WTC11 (cell line): Measurements from ENCODE around the gene PPP1R15B. TPM values are rescaled to one million over a fixed set of nuclear protein-coding genes. Genes with fewer than 3 reads are reported as not detected.

Experiments
- ATAC-seq: fragments of 200-7000 bp; cut with Tn5 transposase; 2 replicates; pipeline ENCODE4 v1.10.0; 2021; ENCODE audit warnings: mild to moderate bottlenecking, moderate library complexity
- CTCF ChIA-PET: fragments of 300-600 bp; sonication (Branson Sonifier 250); formaldehyde crosslinking; loops from one replicate; lab custom pipeline; 2021; ENCODE audit warnings: antibody characterized with exemption; lab: Charles Lee
- POLR2A ChIA-PET: fragments of 350-600 bp; sonication (Branson Sonifier 250); formaldehyde crosslinking; loops from one replicate; lab custom pipeline; 2021; ENCODE audit warnings: antibody characterized with exemption; lab: Charles Lee
- DNase-seq: peaks from one replicate; pipeline ENCODE4 v3.0.0; 2021; ENCODE audit warnings: low spot score
- H3K27ac Mint-ChIP-seq: 2 replicates; pipeline ENCODE4 v1.8.0; 2021; ENCODE audit warnings: mixed read lengths
- H3K27me3 Mint-ChIP-seq: 2 replicates; pipeline ENCODE4 v1.8.0; 2021; ENCODE audit warnings: low read depth, mild to moderate bottlenecking, moderate library complexity, mixed read lengths
- H3K36me3 Mint-ChIP-seq: 2 replicates; pipeline ENCODE4 v1.8.0; 2021; ENCODE audit warnings: mixed read lengths
- H3K4me1 Mint-ChIP-seq: 2 replicates; pipeline ENCODE4 v1.8.0; 2022; ENCODE audit warnings: mixed read lengths
- H3K4me3 Mint-ChIP-seq: 2 replicates; pipeline ENCODE4 v1.8.0; 2021; ENCODE audit warnings: mild to moderate bottlenecking, moderate library complexity, mixed read lengths
- H3K9me3 Mint-ChIP-seq: 2 replicates; pipeline ENCODE4 v1.8.0; 2021; ENCODE audit warnings: mixed read lengths
- ESRRA ChIP-seq: sonication (generic); formaldehyde crosslinking; IDR thresholded peaks from 2 replicates; pipeline ENCODE4 v1.8.1; 2022; ENCODE audit warnings: mild to moderate bottlenecking, missing genetic modification reagents, borderline replicate concordance
- ETV6 ChIP-seq: sonication (generic); formaldehyde crosslinking; IDR thresholded peaks from 2 replicates; pipeline ENCODE4 v1.8.1; 2022; ENCODE audit warnings: mild to moderate bottlenecking, missing genetic modification reagents
- FOXP1 ChIP-seq: sonication (generic); formaldehyde crosslinking; IDR thresholded peaks from 2 replicates; pipeline ENCODE4 v1.8.0; 2022; ENCODE audit warnings: missing genetic modification reagents, mild to moderate bottlenecking, moderate library complexity, borderline replicate concordance
- GRHL2 ChIP-seq: fragments of 250-450 bp; sonication (Bioruptor Pico); IDR thresholded peaks from 2 replicates; pipeline ENCODE4 v1.8.0; 2022; ENCODE audit warnings: mild to moderate bottlenecking, moderate library complexity; ENCODE audit not compliant: insufficient replicate concordance, severe bottlenecking
- HMGA2 ChIP-seq: fragments of 250-450 bp; sonication (Bioruptor Pico); IDR thresholded peaks from 2 replicates; pipeline ENCODE4 v1.4.0; 2021; ENCODE audit warnings: mild to moderate bottlenecking, moderate library complexity
- NR2C2 ChIP-seq: sonication (generic); formaldehyde crosslinking; IDR thresholded peaks from 2 replicates; pipeline ENCODE4 v1.8.0; 2022; ENCODE audit warnings: mild to moderate bottlenecking, missing genetic modification reagents
- RELA ChIP-seq: sonication (generic); formaldehyde crosslinking; IDR thresholded peaks from 2 replicates; pipeline ENCODE4 v1.8.1; 2022; ENCODE audit warnings: missing genetic modification reagents, mild to moderate bottlenecking, borderline replicate concordance
- RORB ChIP-seq: fragments of 250-450 bp; sonication (Bioruptor Pico); IDR thresholded peaks from 2 replicates; pipeline ENCODE4 v1.9.0; 2021; ENCODE audit warnings: mild to moderate bottlenecking
- TEAD4 ChIP-seq: sonication (generic); formaldehyde crosslinking; IDR thresholded peaks from 2 replicates; pipeline ENCODE4 v1.8.0; 2022; ENCODE audit warnings: mild to moderate bottlenecking, missing genetic modification reagents
- ZBTB21 ChIP-seq: sonication (generic); formaldehyde crosslinking; IDR thresholded peaks from 2 replicates; pipeline ENCODE4 v1.8.1; 2023; ENCODE audit warnings: mild to moderate bottlenecking, missing genetic modification reagents, borderline replicate concordance
- ZNF232 ChIP-seq: sonication (generic); formaldehyde crosslinking; IDR thresholded peaks from 2 replicates; pipeline ENCODE4 v1.8.0; 2022; ENCODE audit warnings: mild to moderate bottlenecking, missing genetic modification reagents
- ZNF423 ChIP-seq: fragments of 250-450 bp; sonication (Bioruptor Pico); IDR thresholded peaks from 2 replicates; pipeline ENCODE4 v2.1.2; 2022; ENCODE audit warnings: mild to moderate bottlenecking, moderate library complexity
- total RNA-seq: library from RNA; stranded (reverse); gene quantifications from 3 replicates; pipeline ENCODE4 v1.2.3, GENCODE V29; 2021
- TF ChIP-seq, protein P1 (sequence below): sonication (generic); formaldehyde crosslinking; IDR thresholded peaks from 2 replicates; pipeline ENCODE4 v1.8.0; 2023; ENCODE audit warnings: mild to moderate bottlenecking, missing genetic modification reagents
- TF ChIP-seq, protein P2 (sequence below): sonication (generic); formaldehyde crosslinking; IDR thresholded peaks from 2 replicates; pipeline ENCODE4 v1.8.1; 2022; ENCODE audit warnings: low read depth, mild to moderate bottlenecking, moderate library complexity, missing genetic modification reagents, borderline replicate concordance
- TF ChIP-seq, protein P3 (sequence below): fragments of 250-450 bp; sonication (Bioruptor Pico); conservative IDR thresholded peaks from 2 replicates; pipeline ENCODE4 v1.9.0; 2021; ENCODE audit warnings: mild to moderate bottlenecking
- TF ChIP-seq, protein P4 (sequence below): sonication (generic); formaldehyde crosslinking; IDR thresholded peaks from 2 replicates; pipeline ENCODE4 v1.8.0; 2022; ENCODE audit warnings: mild to moderate bottlenecking, missing genetic modification reagents

The PPP1R15B gene
- total RNA-seq, 1 experiment from 2014 or later: 47.7 TPM

DNA sequence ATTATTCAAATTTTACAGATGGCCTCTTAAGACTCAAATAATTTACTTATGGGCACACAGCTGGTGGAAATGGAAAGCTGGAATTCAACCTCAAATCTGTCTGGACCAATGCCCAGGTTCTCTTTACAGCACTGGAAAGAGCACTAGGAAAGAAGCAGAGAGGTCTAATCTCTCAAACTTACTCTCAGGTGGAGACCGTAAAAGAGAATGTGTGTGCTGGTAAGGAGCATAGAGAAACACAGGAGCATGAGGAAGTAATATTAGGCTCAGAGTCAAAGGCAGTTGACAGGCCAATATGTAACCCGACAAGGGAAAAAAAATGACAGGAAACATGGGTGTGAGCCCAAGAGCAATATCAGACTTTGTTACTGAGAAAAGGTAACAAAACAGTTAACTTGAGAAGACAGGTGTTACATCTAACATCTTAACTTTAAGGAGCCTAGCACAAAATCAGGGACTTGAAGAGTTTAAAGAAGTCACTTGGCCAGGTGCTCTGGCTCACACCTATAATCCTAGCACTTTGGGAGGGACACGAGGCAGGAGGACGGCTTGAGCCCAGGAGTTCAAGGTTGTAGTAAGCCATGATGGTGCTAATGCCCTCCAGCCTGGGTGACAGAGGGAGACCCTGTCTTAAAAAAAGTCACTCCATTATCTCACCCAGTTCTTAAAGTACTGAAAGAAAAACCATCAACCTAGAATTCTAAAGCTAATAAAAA is 20.7 kb downstream of the PPP1R15B start:
- no peak overlapping the region for H3K4me3 Mint-ChIP-seq
- CTCF ChIA-PET: interaction anchor here (0.8 to 1.3 kb wide), 2 partner anchors 13 to 177 kb away, joined by 3 read pairs; partner anchors contain the start of gene GOLT1A
- no peaks in the 10 kb centered on the region for H3K4me1 Mint-ChIP-seq
- no peak overlapping the region for H3K27ac Mint-ChIP-seq
- no peaks in the 10 kb centered on the region for H3K36me3 Mint-ChIP-seq
- no peak for DNase-seq
- peaks cover 2% of the 10 kb centered on the region for H3K9me3 Mint-ChIP-seq
- TF ChIP-seq RELA (no peak), ZBTB21 (no peak)
- H3K27me3 Mint-ChIP-seq: no peaks in the 10 kb centered on the region; the same call in 1 of the 2 replicates
- ATAC-seq: no peak
- POLR2A ChIA-PET: no interaction called here

DNA sequence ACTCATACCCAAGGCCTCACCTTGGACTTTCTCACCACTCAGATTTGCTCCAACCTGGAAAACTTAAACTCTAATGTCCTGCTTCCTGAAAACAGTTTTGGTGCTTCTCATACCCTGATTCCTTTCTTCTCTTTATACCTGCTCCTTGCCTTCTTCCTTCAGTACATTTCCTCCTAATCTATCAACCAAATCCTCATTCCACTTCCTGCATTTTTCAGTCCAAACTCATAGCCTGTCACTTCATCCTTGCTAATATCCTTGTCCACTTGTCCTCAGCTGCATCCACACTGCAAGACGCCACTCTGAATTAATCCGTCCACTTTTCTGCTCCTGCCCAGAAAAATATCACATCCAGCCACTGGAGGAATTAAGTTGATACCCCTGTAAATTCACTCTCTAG is 25.9 kb downstream of the PPP1R15B start:
- CTCF ChIA-PET: interaction anchor here (0.5 to 3.1 kb wide), 4 partner anchors 13 to 515 kb away, joined by 3 to 28 read pairs (median 4); no protein-coding TSS in a partner anchor
- no peak for TF ChIP-seq TEAD4
- TF ChIP-seq ESRRA (CRISPR knock-in tag): no peak
- TF ChIP-seq NR2C2 (CRISPR knock-in tag): no peak
- TF ChIP-seq HMGA2 (CRISPR knock-in tag): no peak
- TF ChIP-seq ZNF423 (CRISPR knock-in tag): no peak
- no peak for TF ChIP-seq FOXP1 (CRISPR knock-in tag)
- TF ChIP-seq GRHL2 (CRISPR knock-in tag): no peak
- TF ChIP-seq, protein P1, sequence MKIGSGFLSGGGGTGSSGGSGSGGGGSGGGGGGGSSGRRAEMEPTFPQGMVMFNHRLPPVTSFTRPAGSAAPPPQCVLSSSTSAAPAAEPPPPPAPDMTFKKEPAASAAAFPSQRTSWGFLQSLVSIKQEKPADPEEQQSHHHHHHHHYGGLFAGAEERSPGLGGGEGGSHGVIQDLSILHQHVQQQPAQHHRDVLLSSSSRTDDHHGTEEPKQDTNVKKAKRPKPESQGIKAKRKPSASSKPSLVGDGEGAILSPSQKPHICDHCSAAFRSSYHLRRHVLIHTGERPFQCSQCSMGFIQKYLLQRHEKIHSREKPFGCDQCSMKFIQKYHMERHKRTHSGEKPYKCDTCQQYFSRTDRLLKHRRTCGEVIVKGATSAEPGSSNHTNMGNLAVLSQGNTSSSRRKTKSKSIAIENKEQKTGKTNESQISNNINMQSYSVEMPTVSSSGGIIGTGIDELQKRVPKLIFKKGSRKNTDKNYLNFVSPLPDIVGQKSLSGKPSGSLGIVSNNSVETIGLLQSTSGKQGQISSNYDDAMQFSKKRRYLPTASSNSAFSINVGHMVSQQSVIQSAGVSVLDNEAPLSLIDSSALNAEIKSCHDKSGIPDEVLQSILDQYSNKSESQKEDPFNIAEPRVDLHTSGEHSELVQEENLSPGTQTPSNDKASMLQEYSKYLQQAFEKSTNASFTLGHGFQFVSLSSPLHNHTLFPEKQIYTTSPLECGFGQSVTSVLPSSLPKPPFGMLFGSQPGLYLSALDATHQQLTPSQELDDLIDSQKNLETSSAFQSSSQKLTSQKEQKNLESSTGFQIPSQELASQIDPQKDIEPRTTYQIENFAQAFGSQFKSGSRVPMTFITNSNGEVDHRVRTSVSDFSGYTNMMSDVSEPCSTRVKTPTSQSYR (CRISPR knock-in tag): no peak
- TF ChIP-seq RORB (CRISPR knock-in tag): no peak
- TF ChIP-seq, protein P2, sequence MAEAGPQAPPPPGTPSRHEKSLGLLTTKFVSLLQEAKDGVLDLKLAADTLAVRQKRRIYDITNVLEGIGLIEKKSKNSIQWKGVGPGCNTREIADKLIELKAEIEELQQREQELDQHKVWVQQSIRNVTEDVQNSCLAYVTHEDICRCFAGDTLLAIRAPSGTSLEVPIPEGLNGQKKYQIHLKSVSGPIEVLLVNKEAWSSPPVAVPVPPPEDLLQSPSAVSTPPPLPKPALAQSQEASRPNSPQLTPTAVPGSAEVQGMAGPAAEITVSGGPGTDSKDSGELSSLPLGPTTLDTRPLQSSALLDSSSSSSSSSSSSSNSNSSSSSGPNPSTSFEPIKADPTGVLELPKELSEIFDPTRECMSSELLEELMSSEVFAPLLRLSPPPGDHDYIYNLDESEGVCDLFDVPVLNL (CRISPR knock-in tag): no peak
- TF ChIP-seq ZBTB21: no peak
- no peak for TF ChIP-seq ETV6 (CRISPR knock-in tag)
- TF ChIP-seq, protein P3, sequence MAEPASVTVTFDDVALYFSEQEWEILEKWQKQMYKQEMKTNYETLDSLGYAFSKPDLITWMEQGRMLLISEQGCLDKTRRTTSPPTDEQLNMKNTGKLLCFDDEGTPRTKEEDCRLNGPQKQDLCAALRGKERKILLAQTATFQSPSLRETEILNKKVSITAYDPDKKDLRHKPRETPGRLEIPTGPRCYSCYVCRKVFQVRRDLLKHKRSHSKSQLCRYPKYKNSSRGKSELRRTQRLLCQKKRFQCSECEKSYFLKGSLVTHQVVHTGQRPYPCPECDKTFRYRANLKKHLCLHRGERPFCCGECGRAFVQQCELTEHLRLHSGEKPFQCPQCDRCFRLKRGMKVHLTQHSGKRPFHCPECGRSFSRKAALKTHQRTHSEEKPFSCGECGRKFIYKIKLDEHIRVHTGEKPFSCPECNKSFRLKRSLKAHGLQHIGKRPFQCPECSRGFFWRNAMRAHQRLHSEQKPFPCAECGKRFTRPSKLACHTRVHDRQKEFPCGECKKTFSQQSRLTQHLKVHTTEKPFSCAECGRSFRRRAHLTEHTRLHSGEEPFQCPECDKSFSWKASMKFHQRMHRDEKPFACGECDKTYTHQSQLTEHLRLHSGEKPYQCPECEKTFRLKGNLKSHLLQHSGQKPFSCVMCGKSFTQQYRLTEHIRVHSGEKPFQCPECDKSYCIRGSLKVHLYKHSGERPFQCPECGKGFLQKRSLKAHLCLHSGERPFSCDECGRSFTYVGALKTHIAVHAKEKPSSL (CRISPR knock-in tag): no peak
- TF ChIP-seq, protein P4, sequence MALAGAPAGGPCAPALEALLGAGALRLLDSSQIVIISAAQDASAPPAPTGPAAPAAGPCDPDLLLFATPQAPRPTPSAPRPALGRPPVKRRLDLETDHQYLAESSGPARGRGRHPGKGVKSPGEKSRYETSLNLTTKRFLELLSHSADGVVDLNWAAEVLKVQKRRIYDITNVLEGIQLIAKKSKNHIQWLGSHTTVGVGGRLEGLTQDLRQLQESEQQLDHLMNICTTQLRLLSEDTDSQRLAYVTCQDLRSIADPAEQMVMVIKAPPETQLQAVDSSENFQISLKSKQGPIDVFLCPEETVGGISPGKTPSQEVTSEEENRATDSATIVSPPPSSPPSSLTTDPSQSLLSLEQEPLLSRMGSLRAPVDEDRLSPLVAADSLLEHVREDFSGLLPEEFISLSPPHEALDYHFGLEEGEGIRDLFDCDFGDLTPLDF (CRISPR knock-in tag): no peak
- no peak for TF ChIP-seq ZNF232 (CRISPR knock-in tag)
- no peak for DNase-seq
- no peak for ATAC-seq
- H3K36me3 Mint-ChIP-seq: no peaks in the 10 kb centered on the region
- H3K4me3 Mint-ChIP-seq: no peak overlapping the region
- POLR2A ChIA-PET: interaction anchor here (0.7 kb wide), 1 partner anchor 127 kb away, joined by 4 read pairs; no protein-coding TSS in a partner anchor
- peaks cover 7% of the 10 kb centered on the region; the same call in 1 of the 2 replicates for H3K27me3 Mint-ChIP-seq
- H3K27ac Mint-ChIP-seq: no peak overlapping the region
- H3K4me1 Mint-ChIP-seq: no peaks in the 10 kb centered on the region
- H3K9me3 Mint-ChIP-seq: no peaks in the 10 kb centered on the region
